AG04450 (cell line): Measurements from ENCODE around the gene NPEPL1. TPM values are rescaled to one million over a fixed set of nuclear protein-coding genes. Genes with fewer than 3 reads are reported as not detected.
"Not testable (repeated sequence)": the region's sequence is repeated elsewhere in the genome, so short reads cannot be mapped to it uniquely, and the experiment has no call there.

Experiments
- CTCF ChIA-PET: fragments of 300-600, 350-600 bp; formaldehyde crosslinking; extraction: SDS; loops from one replicate; lab custom pipeline; 2022; ENCODE audit warnings: antibody characterized with exemption, inconsistent platforms; lab: Charles Lee
- POLR2A ChIA-PET: fragments of 350-600 bp; formaldehyde crosslinking; extraction: SDS; loops from one replicate; lab custom pipeline; 2021; ENCODE audit warnings: antibody characterized with exemption, inconsistent platforms; lab: Yijun Ruan, JAX
- DNase-seq: peaks from one replicate; pipeline ENCODE4 v3.0.0-alpha.2; 2011; ENCODE audit warnings: low read depth, low spot score
- H3K27ac ChIP-seq: one replicate; pipeline ENCODE4 v1.5.1; 2012; ENCODE audit warnings: low read depth, low read length, control low read depth
- H3K27me3 ChIP-seq: one replicate; pipeline ENCODE4 v1.6.0; 2012; ENCODE audit warnings: low read length; ENCODE audit not compliant: control insufficient read depth, insufficient read depth
- H3K4me3 ChIP-seq: 2 replicates; pipeline ENCODE4 v1.5.1; 2011; ENCODE audit warnings: mild to moderate bottlenecking, low read depth, low read length, control low read depth
- H3K9me3 ChIP-seq: 2 replicates; pipeline ENCODE4 v1.5.1; 2012; ENCODE audit warnings: low read length; ENCODE audit not compliant: control insufficient read depth, insufficient read depth
- CTCF ChIP-seq: IDR thresholded peaks from 2 replicates; pipeline ENCODE4 v1.5.1; 2011; ENCODE audit warnings: low read depth, low read length, control low read depth, inconsistent platforms
- polyA minus RNA-seq: library from RNA; depleted of rRNA, polyadenylated mRNA; stranded (reverse); fragments of >200 nt; gene quantifications from 2 replicates; pipeline ENCODE4 v1.2.3, GENCODE V29; 2011; rRNA and poly(A)+ RNA removed
- polyA plus RNA-seq: library from polyadenylated mRNA; depleted of rRNA; stranded (reverse); fragments of >200 nt; gene quantifications from 2 replicates; pipeline ENCODE4 v1.2.3, GENCODE V29; 2011; rRNA removed

Gene NPEPL1, protein sequence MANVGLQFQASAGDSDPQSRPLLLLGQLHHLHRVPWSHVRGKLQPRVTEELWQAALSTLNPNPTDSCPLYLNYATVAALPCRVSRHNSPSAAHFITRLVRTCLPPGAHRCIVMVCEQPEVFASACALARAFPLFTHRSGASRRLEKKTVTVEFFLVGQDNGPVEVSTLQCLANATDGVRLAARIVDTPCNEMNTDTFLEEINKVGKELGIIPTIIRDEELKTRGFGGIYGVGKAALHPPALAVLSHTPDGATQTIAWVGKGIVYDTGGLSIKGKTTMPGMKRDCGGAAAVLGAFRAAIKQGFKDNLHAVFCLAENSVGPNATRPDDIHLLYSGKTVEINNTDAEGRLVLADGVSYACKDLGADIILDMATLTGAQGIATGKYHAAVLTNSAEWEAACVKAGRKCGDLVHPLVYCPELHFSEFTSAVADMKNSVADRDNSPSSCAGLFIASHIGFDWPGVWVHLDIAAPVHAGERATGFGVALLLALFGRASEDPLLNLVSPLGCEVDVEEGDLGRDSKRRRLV
- polyA plus RNA-seq = 3.6 and 5.1 TPM in 2 replicates
- polyA minus RNA-seq = 4.6 and 8.0 TPM in 2 replicates

DNA sequence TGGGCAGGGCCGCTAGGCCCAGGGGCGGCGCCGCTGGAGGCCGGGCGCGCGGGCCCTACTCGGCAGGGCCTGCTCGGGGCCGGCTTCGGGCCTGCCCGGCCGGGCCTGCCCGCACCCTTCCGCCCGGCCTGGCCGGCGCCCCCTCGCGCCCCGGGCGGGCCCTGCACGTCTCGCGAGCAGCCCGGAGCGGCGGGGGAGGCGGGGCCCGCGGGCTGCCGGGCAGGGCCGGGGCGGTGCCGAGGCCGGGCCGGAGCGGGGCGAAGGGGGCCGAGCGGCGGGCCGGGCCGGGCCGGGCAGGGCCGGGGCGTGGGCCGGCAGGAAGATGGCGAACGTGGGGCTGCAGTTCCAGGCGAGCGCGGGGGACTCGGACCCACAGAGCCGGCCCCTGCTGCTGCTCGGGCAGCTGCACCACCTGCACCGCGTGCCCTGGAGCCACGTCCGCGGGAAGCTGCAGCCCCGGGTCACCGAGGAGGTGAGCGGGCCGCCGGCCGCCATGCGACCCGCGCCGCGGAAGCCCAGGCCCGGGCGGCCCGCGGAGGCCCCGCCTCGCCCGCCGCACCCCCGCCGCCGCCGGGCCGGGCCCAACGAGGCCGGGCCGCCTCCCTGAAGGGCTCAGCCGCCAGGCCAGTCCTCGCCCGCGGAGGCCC, at the start of gene NPEPL1:
TSS of gene NPEPL1 (plus strand) at position 222 of the 647 bp plus-strand sequence. CDS start at position 323, 101 bp downstream.
- no peaks in the 10 kb centered on the region for H3K27me3 ChIP-seq
- H3K27ac ChIP-seq = peak within 1 kb of the TSS; percentile 31
- H3K4me3 ChIP-seq = peak within 1 kb of the TSS; percentile 55
- CTCF ChIA-PET = interaction anchor here (0.7 to 1.1 kb wide), 2 partner anchors 11 to 463 kb away, joined by 3 to 6 read pairs; no protein-coding TSS in a partner anchor
- POLR2A ChIA-PET = interaction anchor here (1.0 kb wide), 1 partner anchor 41 kb away, joined by 5 read pairs; the partner anchor contains the start of gene STX16
- no peak for TF ChIP-seq CTCF
- peaks cover 6% of the 10 kb centered on the region; the same call in 1 of the 2 replicates for H3K9me3 ChIP-seq
- DNase-seq = no peak

GRCh38 chr20:58642896-58643295, 49.7 kb upstream of the NPEPL1 start:
- H3K27ac ChIP-seq, H3K27me3 ChIP-seq, DNase-seq, POLR2A ChIA-PET, H3K4me3 ChIP-seq, H3K9me3 ChIP-seq, CTCF ChIA-PET: not testable (repeated sequence)

DNA sequence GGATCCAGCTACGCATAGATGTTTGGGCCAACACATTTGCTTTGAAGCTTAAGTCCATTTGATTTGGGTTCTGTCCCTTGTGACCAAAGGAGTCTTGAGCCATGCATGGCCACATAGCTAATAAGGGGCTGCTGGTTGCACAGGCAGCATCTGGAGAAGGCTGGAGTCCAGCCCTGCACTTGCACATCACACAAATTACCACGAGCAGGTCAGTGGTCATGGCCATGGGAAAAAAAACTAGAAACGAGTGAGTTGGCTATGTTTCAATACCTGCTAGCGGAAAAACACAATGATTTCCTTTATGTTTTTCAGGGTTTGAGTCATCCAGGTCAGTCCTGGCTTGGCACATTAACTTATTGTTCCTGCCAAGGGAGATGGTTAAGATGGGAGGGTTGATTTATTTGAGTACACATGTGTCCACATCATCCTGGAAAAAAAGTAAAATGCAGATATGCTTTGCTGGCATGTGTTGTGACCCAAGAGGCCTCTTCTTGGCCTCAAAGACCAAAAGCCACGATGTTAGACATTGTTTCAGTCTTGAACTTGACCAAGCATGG, 47.1 kb upstream of the NPEPL1 start:
- no peak for DNase-seq
- no peaks in the 10 kb centered on the region for H3K27me3 ChIP-seq
- H3K27ac ChIP-seq = no peak overlapping the region
- no peak for TF ChIP-seq CTCF
- peaks cover 5% of the 10 kb centered on the region; the same call in 1 of the 2 replicates for H3K9me3 ChIP-seq
- no peak overlapping the region for H3K4me3 ChIP-seq
- POLR2A ChIA-PET = no interaction called here
- CTCF ChIA-PET = interaction anchor here (1.1 kb wide), 1 partner anchor 198 kb away, joined by 3 read pairs; no protein-coding TSS in a partner anchor

GRCh38 chr20:58646257-58646656, 46.3 kb upstream of the NPEPL1 start:
- no peak for DNase-seq
- peaks cover 2% of the 10 kb centered on the region; the same call in 1 of the 2 replicates for H3K9me3 ChIP-seq
- CTCF ChIA-PET = no interaction called here
- no peak overlapping the region for H3K4me3 ChIP-seq
- no peaks in the 10 kb centered on the region for H3K27me3 ChIP-seq
- no peak overlapping the region for H3K27ac ChIP-seq
- POLR2A ChIA-PET = interaction anchor here (0.5 kb wide), 1 partner anchor 135 kb away, joined by 3 read pairs; no protein-coding TSS in a partner anchor
- TF ChIP-seq CTCF = no peak

DNA sequence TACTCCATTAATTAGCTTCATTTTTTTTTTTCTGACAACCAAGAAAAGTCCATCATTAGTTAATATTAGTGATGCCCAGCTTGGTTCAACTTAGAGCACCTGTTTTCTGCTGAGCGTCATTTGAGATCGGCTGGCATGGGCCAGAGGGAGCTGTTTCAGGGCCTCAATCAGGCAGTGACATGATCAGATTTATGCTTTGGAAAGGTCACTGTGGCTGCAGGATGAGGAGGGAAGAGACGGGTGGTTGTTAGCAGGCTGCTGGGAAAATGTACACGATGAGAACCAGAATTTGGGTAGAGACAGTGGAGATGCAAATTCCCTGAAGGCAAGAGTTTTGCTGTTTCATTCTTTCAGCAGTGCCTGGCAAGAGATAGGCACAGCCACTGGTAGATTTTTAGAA, 45.9 kb upstream of the NPEPL1 start:
- no peak for TF ChIP-seq CTCF
- DNase-seq = no peak
- H3K9me3 ChIP-seq = peaks cover 5% of the 10 kb centered on the region; the same call in 1 of the 2 replicates
- H3K27me3 ChIP-seq = no peaks in the 10 kb centered on the region
- ChIA-PET POLR2A (interaction anchor here (0.5 kb wide), 1 partner anchor 135 kb away, joined by 3 read pairs; no protein-coding TSS in a partner anchor), CTCF (interaction anchor here (0.6 to 1.5 kb wide), 2 partner anchors 12 to 408 kb away, joined by 4 to 8 read pairs; no protein-coding TSS in a partner anchor)
- no peak overlapping the region for H3K27ac ChIP-seq
- H3K4me3 ChIP-seq = no peak overlapping the region
